GM19238 (cell line): ENCODE data around the gene EPSTI1.
"Not testable (repeated sequence)": the region's sequence is repeated elsewhere in the genome, so short reads cannot be mapped to it uniquely, and the experiment has no call there.

Experiments used
- DNase-seq: peaks from one replicate; pipeline ENCODE4 v3.0.0; 2011; ENCODE audit warnings: low spot score; ENCODE audit not compliant: insufficient read length

Gene EPSTI1

GRCh38 chr13:42894765-42895243 lies 97.2 kb downstream of the EPSTI1 start:
- DNase-seq, result no peak

DNA sequence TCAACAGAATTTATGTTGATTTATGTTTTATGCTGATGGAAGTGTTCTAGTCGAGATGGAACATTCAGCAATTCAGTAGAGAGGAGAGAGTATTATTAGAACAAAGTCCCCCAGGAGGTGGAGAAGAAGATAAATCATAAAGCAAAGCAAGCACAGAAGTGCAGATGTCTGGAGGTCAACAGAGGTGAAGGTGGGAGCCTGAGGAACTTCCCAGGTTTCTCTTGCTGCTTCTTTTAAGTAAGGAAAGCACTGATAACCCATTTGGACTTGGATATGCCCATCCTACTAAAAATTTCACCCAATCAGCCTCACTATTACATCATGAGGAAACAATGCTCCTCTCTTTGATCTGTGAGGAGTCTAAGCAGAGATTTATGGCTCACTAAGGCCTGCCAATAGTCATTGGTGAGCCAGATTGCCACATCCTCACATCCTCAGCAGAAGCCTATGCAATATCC lies 98.8 kb downstream of the EPSTI1 start:
- DNase-seq, result no peak

DNA sequence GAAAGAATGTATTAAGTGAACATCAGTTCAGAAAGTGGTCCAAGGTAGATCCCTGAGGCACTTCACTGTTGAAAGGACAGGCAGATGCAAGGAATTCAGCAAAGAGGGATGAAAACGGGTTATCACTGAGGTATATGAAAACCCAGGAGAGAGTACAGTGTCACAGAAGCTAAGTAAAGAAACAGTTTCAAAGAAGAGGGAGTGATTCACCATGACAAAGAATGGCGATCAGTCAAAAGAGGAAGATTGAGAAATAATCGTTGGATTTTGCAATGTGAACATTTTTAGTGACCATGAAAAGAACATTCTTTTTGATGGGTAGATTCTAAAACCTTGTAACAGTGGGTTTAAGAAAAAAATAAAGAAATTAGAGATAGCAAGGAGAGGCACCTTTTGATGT lies 99.3 kb downstream of the EPSTI1 start:
- no peak for DNase-seq

DNA sequence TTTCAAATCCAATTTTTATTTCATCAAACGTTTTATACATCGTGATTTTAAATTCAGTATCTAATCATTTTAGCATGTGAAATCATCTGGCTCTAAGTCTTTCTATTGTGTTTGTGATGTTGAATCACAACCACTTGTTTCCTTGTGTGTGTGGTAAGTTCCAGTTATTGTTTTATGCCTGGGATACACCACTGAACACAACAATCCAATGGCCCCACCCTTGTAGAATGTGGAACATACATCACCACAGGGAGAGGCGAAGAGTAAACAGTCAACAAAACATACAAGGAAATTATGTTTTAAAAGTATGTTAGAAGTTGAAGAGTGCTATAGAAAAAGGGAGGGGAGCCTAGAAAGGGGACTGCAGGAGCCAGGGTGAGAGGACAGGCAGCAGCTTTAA lies 100.5 kb downstream of the EPSTI1 start:
- no peak for DNase-seq

DNA sequence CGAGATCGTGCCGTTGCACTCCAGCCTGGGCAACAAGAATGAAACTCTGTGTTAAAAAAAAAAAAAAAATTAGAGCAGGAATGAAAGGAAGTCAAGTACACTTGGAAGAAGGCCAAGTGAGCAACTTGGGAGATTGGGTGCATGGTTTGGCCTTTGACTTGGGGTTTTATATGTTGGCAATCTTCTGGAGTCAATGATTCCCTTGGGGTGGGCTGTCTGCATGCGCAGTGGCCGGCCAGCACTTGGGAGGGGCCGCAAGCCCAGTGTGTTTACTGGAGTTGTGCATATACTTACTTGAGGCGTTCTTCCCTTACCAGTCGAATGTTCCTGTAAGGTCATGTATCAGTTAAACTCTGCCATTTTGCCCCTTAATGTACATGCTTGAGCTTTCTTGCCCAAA lies 106.7 kb downstream of the EPSTI1 start:
- DNase-seq, result no peak

GRCh38 chr13:42883771-42884467 lies 108.1 kb downstream of the EPSTI1 start:
- DNase-seq, result no peak

- no peak for DNase-seq
Measured at GRCh38 chr13:42883142-42883541, 108.9 kb downstream of the EPSTI1 start.

- no peak for DNase-seq
Measured at GRCh38 chr13:42880056-42880605, 111.9 kb downstream of the EPSTI1 start.

GRCh38 chr13:42878721-42879120 lies 113.3 kb downstream of the EPSTI1 start:
- no peak for DNase-seq

DNA sequence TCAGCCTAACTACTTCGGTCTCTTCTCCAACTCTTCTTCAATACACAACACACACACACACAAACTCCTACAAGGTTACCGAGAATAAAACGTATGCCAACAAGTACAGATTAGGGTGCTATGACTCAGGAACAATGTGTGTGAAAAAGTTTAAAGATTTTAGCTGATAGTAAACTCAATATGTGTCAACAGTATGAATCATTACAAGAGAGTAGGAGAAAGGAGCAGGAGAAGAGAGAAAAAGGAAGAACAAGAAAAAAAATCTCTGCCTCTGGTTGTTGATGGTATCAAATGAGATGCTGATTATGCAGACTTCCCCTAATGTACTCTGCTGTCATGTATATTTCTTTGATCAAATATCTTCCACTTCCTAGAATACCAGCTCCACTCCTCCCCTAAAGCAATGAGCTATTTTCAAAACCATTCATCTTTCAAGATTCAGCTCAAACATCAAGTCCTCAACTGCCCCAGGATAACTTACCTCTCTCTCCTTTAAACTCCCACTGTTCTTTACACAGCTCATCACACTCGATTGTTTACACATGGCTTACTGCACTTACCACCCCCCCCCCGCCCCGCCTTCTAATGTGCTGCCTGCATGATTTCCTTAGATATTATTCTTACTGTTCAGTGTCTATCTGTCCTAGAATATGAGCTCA lies 115.0 kb downstream of the EPSTI1 start:
- DNase-seq, result no peak

DNA sequence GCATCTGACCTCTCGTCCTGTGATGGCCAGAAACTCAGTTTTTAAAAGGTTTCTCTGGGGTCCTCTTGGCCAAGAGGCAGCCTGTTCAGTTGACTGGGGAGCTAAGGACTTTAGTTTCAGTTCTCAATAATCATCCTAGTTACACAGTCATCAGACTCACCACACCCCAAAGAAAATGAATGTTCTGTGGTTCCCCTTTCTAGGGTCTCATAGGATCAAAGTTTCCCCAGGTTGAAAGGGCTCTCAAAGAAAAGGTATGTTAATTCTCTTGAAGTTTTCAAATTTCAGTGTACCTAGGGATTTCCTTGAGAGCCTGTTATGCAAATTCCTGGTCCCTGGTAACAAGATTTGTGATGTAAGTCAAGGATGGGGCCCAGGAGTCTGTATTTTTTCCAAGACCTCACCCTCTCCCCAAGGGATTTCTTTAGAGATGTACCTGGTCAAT lies 115.7 kb downstream of the EPSTI1 start:
- DNase-seq, result peak; percentile 45

DNA sequence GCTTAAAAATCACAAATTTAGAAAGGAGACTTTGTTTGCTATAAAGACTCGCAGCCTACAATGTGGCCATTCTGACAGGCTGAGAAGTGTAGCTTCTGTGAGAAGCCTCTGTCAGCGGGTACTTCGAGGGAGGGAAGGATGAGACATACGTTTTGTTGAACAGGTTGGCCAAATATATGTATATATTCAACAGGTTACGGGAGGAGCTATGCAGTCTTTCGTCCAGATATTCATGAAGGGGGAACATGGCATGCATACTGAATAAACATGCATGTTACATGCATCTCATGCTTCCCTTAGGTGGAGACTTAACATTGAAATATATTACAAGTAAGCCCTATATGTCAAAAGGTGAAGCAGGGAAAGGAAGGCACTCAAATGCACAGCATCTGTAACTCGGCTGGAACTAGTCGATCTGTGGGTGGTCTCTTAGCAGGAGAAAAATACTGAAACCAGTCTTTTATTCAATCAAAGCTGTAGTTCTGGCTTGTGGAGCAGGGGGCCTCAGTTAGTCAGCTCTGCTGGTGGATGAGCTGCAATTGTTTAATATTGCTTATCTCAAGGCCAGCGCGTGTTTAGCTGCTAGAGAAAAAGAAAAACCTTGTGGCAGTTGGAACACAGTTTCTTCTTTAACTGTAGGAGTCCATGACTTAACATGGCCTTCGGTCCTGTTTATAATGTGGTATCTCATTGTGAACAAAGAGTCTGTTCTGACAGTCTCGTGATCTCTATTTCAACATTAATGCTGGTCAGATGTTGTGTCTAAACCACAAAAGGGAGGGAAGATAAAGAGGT lies 116.4 kb downstream of the EPSTI1 start:
- no peak for DNase-seq

GRCh38 chr13:42874221-42874620 lies 117.8 kb downstream of the EPSTI1 start:
- no peak for DNase-seq

GRCh38 chr13:42873081-42873480 lies 119.0 kb downstream of the EPSTI1 start:
- no peak for DNase-seq

DNA sequence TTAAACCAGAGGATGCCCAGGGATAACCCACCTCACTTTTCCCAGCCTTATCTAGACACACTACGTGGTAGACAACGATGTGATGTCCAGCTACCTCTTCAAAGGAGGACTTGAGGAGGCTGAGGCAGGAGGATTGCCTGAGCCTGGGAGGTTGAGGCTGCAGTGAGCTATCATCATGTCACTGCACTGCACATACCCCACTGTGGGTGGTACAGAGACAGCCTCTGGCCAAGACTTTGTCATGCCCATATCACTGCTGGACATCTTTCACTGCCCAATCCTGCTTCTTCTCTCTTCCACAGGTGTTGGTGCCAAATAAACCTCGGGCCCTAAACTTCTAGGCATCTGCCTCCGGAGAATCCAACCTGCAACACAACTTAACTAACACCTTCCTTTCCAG lies 124.8 kb downstream of the EPSTI1 start:
- no peak for DNase-seq

- no peak for DNase-seq
Measured at GRCh38 chr13:42865768-42866102, 126.3 kb downstream of the EPSTI1 start.

DNA sequence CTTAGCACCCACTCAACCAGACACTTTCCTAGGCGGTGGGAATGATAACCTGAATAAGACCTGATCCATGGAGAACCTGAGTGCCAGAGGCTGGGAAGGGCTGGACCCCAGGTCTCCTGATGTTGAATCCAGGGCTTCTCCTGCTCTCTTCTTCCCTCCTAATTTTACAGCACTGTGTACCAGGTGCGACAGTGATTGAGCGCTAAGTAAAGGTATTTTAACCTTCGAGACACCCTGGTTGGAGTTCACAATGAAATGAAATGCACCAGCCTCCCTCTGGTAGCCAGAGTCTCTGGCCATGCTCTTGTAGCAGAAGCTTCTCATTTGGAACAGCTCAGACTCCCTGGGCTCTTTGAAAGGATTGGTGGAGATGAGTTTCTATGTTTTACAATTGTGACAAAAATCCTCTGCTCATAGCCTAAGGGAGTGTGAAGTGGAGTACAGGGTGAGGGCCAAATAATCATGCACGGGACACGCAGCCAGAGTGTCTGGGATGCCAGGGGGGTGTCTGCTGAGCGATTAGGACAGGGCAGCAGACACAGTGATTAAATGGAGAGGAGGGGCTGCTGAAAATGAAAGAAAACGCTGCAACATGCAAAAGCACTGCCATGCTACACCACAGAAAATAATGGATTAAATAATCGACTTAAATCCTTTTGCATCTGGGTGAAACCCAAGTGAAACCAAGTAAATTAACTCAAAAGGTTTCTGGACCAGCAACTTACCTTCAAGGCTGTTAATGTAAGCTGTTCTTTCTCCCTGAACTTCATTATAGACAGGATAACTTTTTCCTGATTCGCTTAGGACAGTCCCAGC lies 126.9 kb downstream of the EPSTI1 start:
- no peak for DNase-seq

- DNase-seq, result not testable (repeated sequence)
Measured at GRCh38 chr13:42862370-42862769, 129.7 kb downstream of the EPSTI1 start.

- no peak for DNase-seq
Measured at GRCh38 chr13:42860485-42860884, 131.6 kb downstream of the EPSTI1 start.

GRCh38 chr13:42859760-42860159 lies 132.3 kb downstream of the EPSTI1 start:
- no peak for DNase-seq

DNA sequence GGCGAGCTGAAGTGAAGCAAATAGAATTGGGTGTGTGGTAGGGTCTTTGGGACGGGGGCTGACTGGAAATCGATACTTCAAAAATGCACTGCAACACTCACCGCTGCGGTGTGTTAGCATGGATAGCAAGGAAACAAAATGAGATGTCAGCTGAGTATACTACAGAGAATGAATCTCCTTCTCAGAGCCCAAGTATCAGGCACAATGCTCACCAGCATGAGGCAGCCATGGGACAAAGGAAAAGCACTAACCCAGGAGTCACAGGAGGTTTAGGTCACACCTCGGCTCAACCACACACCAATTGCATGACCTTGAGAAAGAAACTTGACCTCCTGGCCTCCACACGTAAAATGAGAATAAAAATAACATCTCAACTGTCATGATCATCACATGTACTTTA lies 136.6 kb downstream of the EPSTI1 start:
- no peak for DNase-seq
